BJ (cell line): ENCODE results near the gene CCDC32. TPM values are rescaled to one million over a fixed set of nuclear protein-coding genes. Genes with fewer than 3 reads are reported as not detected.

Source experiments
- CTCF ChIA-PET: fragments of 350-600 bp; formaldehyde crosslinking; extraction: SDS; loops from one replicate; lab custom pipeline; 2021; ENCODE audit warnings: antibody characterized with exemption, inconsistent platforms; lab: Yijun Ruan, JAX
- POLR2A ChIA-PET: fragments of 300-600 bp; sonication (Branson Sonifier 250); formaldehyde crosslinking; extraction: SDS; loops from one replicate; lab custom pipeline; 2021; ENCODE audit warnings: antibody characterized with exemption; lab: Charles Lee
- DNase-seq: peaks from one replicate; pipeline ENCODE4 v3.0.0-alpha.2; 2011; ENCODE audit warnings: low read depth
- H3K27me3 ChIP-seq: 2 replicates; pipeline ENCODE4 v1.6.0; 2011; ENCODE audit warnings: low read length; ENCODE audit not compliant: control insufficient read depth, insufficient read depth
- H3K36me3 ChIP-seq: 2 replicates; pipeline ENCODE4 v1.5.1; 2011; ENCODE audit warnings: low read length; ENCODE audit not compliant: control insufficient read depth, insufficient read depth
- H3K4me3 ChIP-seq: 2 replicates; pipeline ENCODE4 v1.5.1; 2011; ENCODE audit warnings: low read depth, mild to moderate bottlenecking, control low read depth, low read length
- CTCF ChIP-seq: IDR thresholded peaks from 2 replicates; pipeline ENCODE4 v1.5.1; 2011; ENCODE audit warnings: low read depth, mild to moderate bottlenecking, control low read depth, inconsistent platforms, low read length, moderate library complexity; ENCODE audit not compliant: insufficient read depth
- polyA plus RNA-seq: library from polyadenylated mRNA; depleted of rRNA; stranded (reverse); fragments of >200 nt; gene quantifications from 2 replicates; pipeline ENCODE4 v1.2.3, GENCODE V29; 2011

The CCDC32 gene
- polyA plus RNA-seq, 1 experiment = 14.1 TPM

DNA sequence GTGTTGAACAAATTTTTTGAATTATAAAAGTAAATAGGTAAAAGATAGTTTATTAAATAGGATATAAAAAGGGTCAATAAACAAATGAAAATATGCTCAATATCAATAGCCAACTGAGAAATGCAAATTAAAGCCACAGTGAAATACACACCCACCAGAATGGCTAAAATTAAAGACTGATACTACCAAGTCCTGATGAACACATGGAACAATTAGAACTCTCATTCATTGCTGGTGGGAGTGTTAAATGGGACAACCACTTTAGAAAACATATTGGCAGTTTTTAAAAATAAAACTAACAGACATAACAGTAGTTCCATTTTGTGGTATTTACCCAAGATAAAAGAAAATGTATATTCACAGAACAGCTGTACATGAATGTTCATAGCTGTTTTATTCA, 41.2 kb downstream of the CCDC32 start:
- TF ChIP-seq CTCF = no peak
- CTCF ChIA-PET = interaction anchor here (0.5 to 1.2 kb wide), 3 partner anchors 12 to 661 kb away, joined by 3 to 4 read pairs (median 3); no protein-coding TSS in a partner anchor
- POLR2A ChIA-PET = no interaction called here

GRCh38 chr15:40516322-40516721, 48.5 kb downstream of the CCDC32 start:
- ChIA-PET POLR2A (no interaction called here), CTCF (no interaction called here)
- Histone ChIP-seq H3K4me3 (no peak overlapping the region), H3K36me3 (no peaks in the 10 kb centered on the region), H3K27me3 (0 out of 2 replicates have a peak, but pooled peaks cover 2% of the 10 kb centered on the region)
- TF ChIP-seq CTCF = no peak
- DNase-seq = no peak

More for the DNA sequence above, 41.2 kb downstream of the CCDC32 start:
- no peak for DNase-seq
- H3K4me3 ChIP-seq = no peak overlapping the region
- H3K27me3 ChIP-seq = no peaks in the 10 kb centered on the region
- no peaks in the 10 kb centered on the region for H3K36me3 ChIP-seq

DNA sequence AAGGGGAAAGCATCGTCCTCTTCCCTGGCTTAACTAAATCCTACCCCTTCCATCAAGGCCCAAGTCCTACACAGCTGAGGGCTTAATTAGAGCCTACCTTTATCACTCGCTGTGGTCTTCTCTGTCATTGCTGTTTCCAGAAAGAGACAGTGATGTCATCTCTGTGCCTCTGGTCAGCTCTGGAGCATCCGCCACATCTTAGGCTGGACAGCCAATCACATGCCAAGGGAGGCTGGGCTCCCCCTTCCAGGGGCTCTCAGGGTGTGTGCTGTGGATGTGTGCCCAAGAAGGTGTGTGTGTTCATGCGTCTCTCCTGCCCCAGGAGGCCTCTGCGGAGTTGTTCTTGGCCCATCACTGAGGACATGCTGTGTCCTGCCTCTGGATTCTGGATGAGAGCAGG, 51.2 kb downstream of the CCDC32 start:
- CTCF ChIA-PET = no interaction called here

GRCh38 chr15:40512440-40512839, 52.4 kb downstream of the CCDC32 start:
- no peak for TF ChIP-seq CTCF
- no peak overlapping the region for H3K4me3 ChIP-seq
- POLR2A ChIA-PET = no interaction called here
- CTCF ChIA-PET = no interaction called here
- peaks cover 9% of the 10 kb centered on the region for H3K27me3 ChIP-seq
- no peak for DNase-seq
- no peaks in the 10 kb centered on the region for H3K36me3 ChIP-seq

More for the DNA sequence above, 51.2 kb downstream of the CCDC32 start:
- DNase-seq = no peak
- POLR2A ChIA-PET = no interaction called here
- H3K27me3 ChIP-seq = peaks cover 9% of the 10 kb centered on the region
- no peak for TF ChIP-seq CTCF
- H3K36me3 ChIP-seq = no peaks in the 10 kb centered on the region
- no peak overlapping the region for H3K4me3 ChIP-seq

- H3K4me3 ChIP-seq = peak overlapping the region; percentile 49
- DNase-seq = no peak
- ChIA-PET POLR2A (no interaction called here), CTCF (no interaction called here)
- no peak for TF ChIP-seq CTCF
- H3K27me3 ChIP-seq = peaks cover 9% of the 10 kb centered on the region
- H3K36me3 ChIP-seq = no peaks in the 10 kb centered on the region
These were observed 53.2 kb downstream of the CCDC32 start for GRCh38 chr15:40511472-40512133.
